GM23338 (cell line): ENCODE measurements around the gene PAGR1.

Experiments
- CREB1 ChIP-seq: fragments of 250-450 bp; sonication (Bioruptor Pico); IDR thresholded peaks from 2 replicates; pipeline ENCODE4 v1.5.0; 2020; ENCODE audit warnings: low read depth, mild to moderate bottlenecking, moderate library complexity
- CTCF ChIP-seq, 2 experiments: fragments of 200-600 bp in 1 of 2; sonication (generic) in 1 of 2; conservative IDR thresholded peaks; 2 replicates each; pipeline versions ENCODE4 v1.5.1 to v1.6.1; 2016 to 2017; ENCODE audit warnings: antibody characterized with exemption in 2 of 2, low read depth in 2 of 2, mild to moderate bottlenecking in 2 of 2, moderate library complexity in 1 of 2
- ETS1 ChIP-seq: IDR thresholded peaks from 2 replicates; pipeline ENCODE4 v1.6.1; 2016; ENCODE audit warnings: antibody characterized with exemption
- EZH2 ChIP-seq: fragments of 200-600 bp; sonication (generic); IDR thresholded peaks from one replicate; pipeline ENCODE4 v1.8.0; 2017; ENCODE audit warnings: antibody characterized with exemption, mild to moderate bottlenecking, low read depth; ENCODE audit not compliant: unreplicated experiment
- EZH2phosphoT487 ChIP-seq: fragments of 200-600 bp; sonication (generic); IDR thresholded peaks from one replicate; pipeline ENCODE4 v1.8.1; 2018; ENCODE audit warnings: antibody characterized with exemption; ENCODE audit not compliant: unreplicated experiment
- JUNB ChIP-seq: IDR thresholded peaks from one replicate; pipeline ENCODE4 v1.6.1; 2016; ENCODE audit warnings: antibody characterized with exemption; ENCODE audit not compliant: unreplicated experiment
- NANOG ChIP-seq: IDR thresholded peaks from 2 replicates; pipeline ENCODE4 v1.6.1; 2016; ENCODE audit warnings: antibody characterized with exemption, borderline replicate concordance
- POLR2AphosphoS5 ChIP-seq: IDR thresholded peaks from 2 replicates; pipeline ENCODE4 v1.6.1; 2016; ENCODE audit warnings: antibody characterized with exemption, low read depth
- REST ChIP-seq: IDR thresholded peaks from one replicate; pipeline ENCODE4 v1.6.1; 2018; ENCODE audit warnings: antibody characterized with exemption; ENCODE audit not compliant: unreplicated experiment
- STAT1 ChIP-seq: IDR thresholded peaks from one replicate; pipeline ENCODE4 v1.6.1; 2016; ENCODE audit warnings: antibody characterized with exemption; ENCODE audit not compliant: unreplicated experiment
- ZNF114 ChIP-seq: fragments of 250-450 bp; sonication (Bioruptor Pico); IDR thresholded peaks from 2 replicates; pipeline ENCODE4 v1.5.0; 2020; ENCODE audit warnings: mild to moderate bottlenecking, moderate library complexity
- ZNF331 ChIP-seq: fragments of 250-450 bp; sonication (Bioruptor Pico); IDR thresholded peaks from 2 replicates; pipeline ENCODE4 v1.5.0; 2020; ENCODE audit warnings: low read depth, mild to moderate bottlenecking, moderate library complexity

GRCh38 chr16:29826342-29826695 lies 10.4 kb downstream of the PAGR1 start:
- no peak for TF ChIP-seq CTCF (conservative IDR thresholded peaks at IDR 0.05; ENCODE audit: low read depth in 2 of 2)
- TF ChIP-seq EZH2 = no peak
- TF ChIP-seq REST = no peak
- TF ChIP-seq POLR2AphosphoS5 = no peak
- no peak for TF ChIP-seq ZNF114 (CRISPR knock-in tag)
- no peak for TF ChIP-seq CREB1 (CRISPR knock-in tag)
- no peak for TF ChIP-seq EZH2phosphoT487
- no peak for TF ChIP-seq JUNB
- no peak for TF ChIP-seq ETS1
- TF ChIP-seq NANOG = no peak
- no peak for TF ChIP-seq ZNF331
- TF ChIP-seq STAT1 = no peak
